H9 (cell line): ENCODE data around the gene BBOX1. TPM values are rescaled to one million over a fixed set of nuclear protein-coding genes. Genes with fewer than 3 reads are reported as not detected.

Source experiments
- DNase-seq: peaks from one replicate; pipeline ENCODE4 v3.0.0-alpha.2; 2017
- H2AFZ ChIP-seq: one replicate; pipeline ENCODE4 v1.6.1; 2013; ENCODE audit warnings: mild to moderate bottlenecking, low read length, control low read depth, moderate library complexity
- H2AK5ac ChIP-seq: 2 replicates; pipeline ENCODE4 v1.6.1; 2013; ENCODE audit warnings: low read length, control low read depth, mixed read lengths; ENCODE audit not compliant: insufficient read length
- H2BK120ac ChIP-seq: one replicate; pipeline ENCODE4 v1.6.1; 2013; ENCODE audit warnings: low read depth, mild to moderate bottlenecking, low read length, control low read depth, inconsistent platforms; ENCODE audit not compliant: poor library complexity, severe bottlenecking
- H2BK12ac ChIP-seq: 2 replicates; pipeline ENCODE4 v1.6.1; 2013; ENCODE audit warnings: low read length, control low read depth, mixed read lengths, low read depth; ENCODE audit not compliant: insufficient read length
- H2BK15ac ChIP-seq: 2 replicates; pipeline ENCODE4 v1.6.1; 2013; ENCODE audit warnings: low read depth, low read length, control low read depth
- H2BK20ac ChIP-seq: one replicate; pipeline ENCODE4 v1.6.1; 2013; ENCODE audit warnings: low read depth, mild to moderate bottlenecking, low read length, control low read depth, inconsistent platforms; ENCODE audit not compliant: poor library complexity, severe bottlenecking
- H2BK5ac ChIP-seq: 2 replicates; pipeline ENCODE4 v1.6.1; 2013; ENCODE audit warnings: low read length, control low read depth, mixed read lengths; ENCODE audit not compliant: insufficient read length
- H3K14ac ChIP-seq: 2 replicates; pipeline ENCODE4 v1.6.1; 2013; ENCODE audit warnings: low read length, control low read depth; ENCODE audit not compliant: insufficient read depth
- H3K18ac ChIP-seq: 2 replicates; pipeline ENCODE4 v1.6.1; 2013; ENCODE audit warnings: low read depth, mild to moderate bottlenecking, mixed read lengths, low read length, control low read depth; ENCODE audit not compliant: insufficient read length
- H3K23ac ChIP-seq: 2 replicates; pipeline ENCODE4 v1.6.1; 2013; ENCODE audit warnings: low read length, control low read depth, mixed read lengths, low read depth; ENCODE audit not compliant: insufficient read length
- H3K23me2 ChIP-seq: 2 replicates; pipeline ENCODE4 v1.6.1; 2013; ENCODE audit warnings: low read depth, mild to moderate bottlenecking, mixed read lengths, low read length, control low read depth; ENCODE audit not compliant: insufficient read length, poor library complexity, severe bottlenecking
- H3K27ac ChIP-seq: 2 replicates; pipeline ENCODE4 v1.5.1; 2013; ENCODE audit warnings: low read length, control low read depth, mixed read lengths, low read depth; ENCODE audit not compliant: insufficient read length
- H3K27me3 ChIP-seq: 2 replicates; pipeline ENCODE4 v1.6.1; 2013; ENCODE audit warnings: low read length, control low read depth, inconsistent platforms; ENCODE audit not compliant: insufficient read depth
- H3K4ac ChIP-seq: 2 replicates; pipeline ENCODE4 v1.6.1; 2013; ENCODE audit warnings: low read depth, mild to moderate bottlenecking, control low read depth, inconsistent platforms, low read length, moderate library complexity
- H3K4me1 ChIP-seq: 2 replicates; pipeline ENCODE4 v1.6.1; 2013; ENCODE audit warnings: low read length, control low read depth, inconsistent platforms; ENCODE audit not compliant: insufficient read depth
- H3K4me2 ChIP-seq: 2 replicates; pipeline ENCODE4 v1.6.1; 2013; ENCODE audit warnings: low read length, control low read depth, mixed read lengths; ENCODE audit not compliant: insufficient read length, insufficient read depth
- H3K56ac ChIP-seq: 2 replicates; pipeline ENCODE4 v1.6.1; 2013; ENCODE audit warnings: low read depth, mild to moderate bottlenecking, mixed read lengths, low read length, control low read depth; ENCODE audit not compliant: insufficient read length
- H3K79me1 ChIP-seq: 2 replicates; pipeline ENCODE4 v1.6.1; 2013; ENCODE audit warnings: low read depth, mild to moderate bottlenecking, moderate library complexity, low read length, control low read depth, inconsistent platforms; ENCODE audit not compliant: insufficient read depth, poor library complexity, severe bottlenecking
- H3K79me2 ChIP-seq: 2 replicates; pipeline ENCODE4 v1.6.1; 2013; ENCODE audit warnings: low read length, control low read depth, inconsistent platforms; ENCODE audit not compliant: insufficient read depth
- H3K9ac ChIP-seq: 2 replicates; pipeline ENCODE4 v1.6.1; 2013; ENCODE audit warnings: low read length, control low read depth, mixed read lengths; ENCODE audit not compliant: insufficient read length; ENCODE audit errors: extremely low read depth
- H3K9me3 ChIP-seq: one replicate; pipeline ENCODE4 v1.6.1; 2013; ENCODE audit warnings: low read depth, low read length, inconsistent platforms; ENCODE audit not compliant: control insufficient read depth
- H3T11ph ChIP-seq: one replicate; pipeline ENCODE4 v1.6.1; 2013; ENCODE audit warnings: mild to moderate bottlenecking, low read length, control low read depth, inconsistent platforms
- H4K20me1 ChIP-seq: one replicate; pipeline ENCODE4 v1.6.1; 2013; ENCODE audit not compliant: control insufficient read depth, insufficient read length, insufficient read depth
- H4K5ac ChIP-seq: 2 replicates; pipeline ENCODE4 v1.6.1; 2013; ENCODE audit warnings: low read depth, mild to moderate bottlenecking, mixed read lengths, low read length, control low read depth; ENCODE audit not compliant: insufficient read length
- H4K8ac ChIP-seq: replicated peaks from 2 replicates; pipeline ENCODE4 v1.6.1; 2013; ENCODE audit warnings: low read length, control low read depth, mixed read lengths, low read depth; ENCODE audit not compliant: insufficient read length
- H4K91ac ChIP-seq: 2 replicates; pipeline ENCODE4 v1.6.1; 2013; ENCODE audit warnings: low read depth, mild to moderate bottlenecking, moderate library complexity, mixed read lengths, low read length, control low read depth; ENCODE audit not compliant: insufficient read length
- H3K27ac Mint-ChIP-seq, 3 experiments: 2 replicates in 2 of 3; 3 replicates in 1 of 3; pipeline ENCODE4 v1.8.0; 2020 to 2021; ENCODE audit warnings: mixed read lengths in 3 of 3, mild to moderate bottlenecking in 1 of 3, moderate library complexity in 1 of 3
- H3K27me3 Mint-ChIP-seq: 2 replicates; pipeline ENCODE4 v1.8.0; 2021; ENCODE audit warnings: low read depth, mild to moderate bottlenecking, moderate library complexity, mixed read lengths
- H3K36me3 Mint-ChIP-seq, 3 experiments: 2 replicates in 2 of 3; 3 replicates in 1 of 3; pipeline ENCODE4 v1.8.0; 2020 to 2021; ENCODE audit warnings: low read depth in 3 of 3, mixed read lengths in 3 of 3; ENCODE audit not compliant: insufficient read depth in 1 of 3
- H3K4me1 Mint-ChIP-seq, 2 experiments: 2 replicates each; pipeline ENCODE4 v1.8.0; 2020; ENCODE audit warnings: mixed read lengths in 2 of 2
- H3K4me3 Mint-ChIP-seq, 2 experiments: 2 replicates in 1 of 2; 3 replicates in 1 of 2; pipeline ENCODE4 v1.8.0; 2020 to 2021; ENCODE audit warnings: mild to moderate bottlenecking in 2 of 2, mixed read lengths in 2 of 2, moderate library complexity in 1 of 2
- H3K9me3 Mint-ChIP-seq, 2 experiments: 2 replicates in 1 of 2; 3 replicates in 1 of 2; pipeline ENCODE4 v1.8.0; 2020; ENCODE audit warnings: mild to moderate bottlenecking in 2 of 2, mixed read lengths in 2 of 2, moderate library complexity in 1 of 2
- CTCF ChIP-seq: fragments of 200-600 bp; sonication (generic); conservative IDR thresholded peaks from 3 replicates; pipeline ENCODE4 v1.8.0; 2021; ENCODE audit warnings: antibody characterized with exemption, mild to moderate bottlenecking
- WGBS: extraction: QIAGEN DNeasy Blood & Tissue Kit; methylation state at CpG from one replicate; pipeline ENCODE4 v1.1.7; 2013; ENCODE audit warnings: missing lambda C conversion rate, low lambda C conversion rate, mixed read lengths; ENCODE audit not compliant: insufficient read length; ENCODE audit errors: extremely low coverage; 5-methylcytosine and 5-hydroxymethylcytosine counted together
- total RNA-seq: library from RNA; stranded (reverse); gene quantifications from 2 replicates; pipeline ENCODE4 v1.2.1, GENCODE V29; 2021

BBOX1 gene
- total RNA-seq, 1 experiment from 2014 or later = not detected

DNA sequence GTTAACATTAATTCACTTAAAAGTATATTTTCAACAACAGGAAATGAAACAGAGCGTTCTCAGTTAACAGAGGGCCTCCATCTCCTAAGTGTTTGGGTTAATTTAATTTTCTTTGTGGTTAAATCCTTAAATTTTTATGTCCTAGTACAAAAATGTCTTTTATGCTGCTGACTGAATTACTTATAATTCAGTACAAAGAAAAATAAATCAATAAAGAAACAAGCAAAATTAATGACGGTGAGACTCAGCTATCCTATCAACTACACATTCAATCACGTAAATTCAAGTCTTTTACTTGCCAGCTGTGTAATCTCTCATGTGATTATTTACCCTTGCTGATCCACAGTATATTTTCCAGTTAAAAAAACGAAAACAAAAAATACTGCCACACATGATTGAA lies 81.4 kb downstream of the BBOX1 start:
- Mint-ChIP-seq H3K9me3 (no peaks in the 10 kb centered on the region), H3K27ac (no peak overlapping the region), H3K36me3 (no peaks in the 10 kb centered on the region), H3K27me3 (no peaks in the 10 kb centered on the region), H3K4me1 (peaks cover 14 to 15% of the 10 kb centered on the region in 2 experiments), H3K4me3 (no peak overlapping the region)
- H3K23ac ChIP-seq = no peak overlapping the region
- DNase-seq = no peak
- no peak overlapping the region for H4K5ac ChIP-seq
- H3K27me3 ChIP-seq = no peaks in the 10 kb centered on the region
- no peak overlapping the region for H2BK15ac ChIP-seq
- H3K27ac ChIP-seq = no peak overlapping the region
- H3K4me2 ChIP-seq = no peak overlapping the region
- H3T11ph ChIP-seq = no peak overlapping the region
- no peak for TF ChIP-seq CTCF
- no peak overlapping the region for H3K18ac ChIP-seq
- H3K9me3 ChIP-seq = no peaks in the 10 kb centered on the region
- H2AK5ac ChIP-seq = no peak overlapping the region
- H3K9ac ChIP-seq = no peak overlapping the region
- H2BK120ac ChIP-seq = no peak overlapping the region
- H3K14ac ChIP-seq = no peak overlapping the region
- no peak overlapping the region for H2BK5ac ChIP-seq
- H4K8ac ChIP-seq = no peak overlapping the region
- H3K4ac ChIP-seq = no peak overlapping the region
- H3K79me2 ChIP-seq = no peaks in the 10 kb centered on the region
- H2AFZ ChIP-seq = no peak overlapping the region
- peaks cover 4% of the 10 kb centered on the region; the same call in 1 of the 2 replicates for H3K4me1 ChIP-seq
- no peak overlapping the region for H2BK20ac ChIP-seq
- H2BK12ac ChIP-seq = no peak overlapping the region
- no peak overlapping the region for H4K91ac ChIP-seq
- no peak overlapping the region for H3K56ac ChIP-seq
- no peaks in the 10 kb centered on the region for H3K79me1 ChIP-seq
- no peaks in the 10 kb centered on the region for H3K23me2 ChIP-seq
- no peaks in the 10 kb centered on the region for H4K20me1 ChIP-seq
- WGBS = no CpG with 5 or more reads among the region's 4 CpGs
